ENCODE results near the gene PRDM9.
"Not testable (repeated sequence)": the region's sequence is repeated elsewhere in the genome, so short reads cannot be mapped to it uniquely, and the experiment has no call there.

Gene PRDM9

DNA sequence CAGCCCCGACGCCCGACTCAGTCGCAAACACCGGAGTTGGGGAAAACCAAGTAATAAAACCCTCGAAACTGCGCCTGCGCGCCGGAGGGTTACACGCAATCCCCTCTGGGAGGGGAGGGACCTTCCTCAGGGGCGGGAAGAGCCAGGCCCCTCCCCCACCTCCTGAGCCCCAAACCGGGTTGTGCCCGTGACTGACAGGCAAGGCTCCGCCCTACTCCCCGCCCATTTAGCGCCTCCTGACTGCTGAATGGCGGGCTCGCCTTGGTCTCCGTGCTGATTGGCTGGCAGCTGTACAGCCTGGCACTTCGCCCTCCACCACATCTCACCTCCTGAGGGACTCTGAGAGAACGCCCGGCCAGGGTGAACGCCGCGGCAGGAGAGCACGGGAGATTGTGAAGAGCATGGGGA, at the start of gene PRDM9:
Gene PRDM9 (plus strand): TSS at position 332 of the 408 bp plus-strand sequence. CDS start 1,425 bp downstream, outside the sequence.
- DNase-seq, result peak; percentile 97 to 99

DNA sequence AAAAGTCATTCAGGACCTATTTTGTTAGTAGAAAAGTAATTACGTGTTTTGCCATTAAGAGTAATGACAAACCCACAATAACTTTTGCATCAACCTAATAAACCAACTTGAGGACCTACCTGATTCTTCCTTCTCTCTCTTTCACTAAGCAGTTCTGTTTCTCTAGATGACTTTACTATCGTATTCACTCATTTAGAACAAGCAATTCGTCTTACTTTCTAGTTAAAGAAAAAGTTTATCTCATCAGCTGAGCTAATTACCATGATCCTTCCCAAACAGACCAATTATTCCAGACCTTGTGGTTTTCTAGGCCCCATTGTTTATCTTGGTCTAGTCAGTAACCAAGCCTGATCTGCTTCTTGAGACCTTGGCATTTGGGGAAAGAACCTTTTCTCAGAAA, 49.6 kb upstream of the PRDM9 start:
- DNase-seq, result no peak

DNA sequence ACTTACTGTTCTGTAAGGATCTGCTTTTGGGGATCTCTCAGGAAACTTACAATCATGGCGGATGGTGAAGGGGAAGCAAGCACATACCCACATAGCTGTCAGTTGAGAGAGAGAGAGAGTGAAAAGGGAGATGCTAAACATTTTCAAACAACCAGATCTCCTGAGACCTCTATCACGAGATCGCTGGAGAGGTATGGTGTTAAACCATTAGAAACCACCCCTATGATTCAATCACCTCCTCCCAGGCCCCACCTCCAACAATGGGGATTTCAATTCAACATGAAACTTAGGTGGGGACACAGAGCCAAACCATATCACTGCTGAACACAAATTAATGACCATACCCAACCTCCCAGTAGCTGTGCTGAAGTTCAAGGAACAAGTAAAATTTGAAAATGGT, 48.2 kb upstream of the PRDM9 start:
- DNase-seq, result no peak

DNA sequence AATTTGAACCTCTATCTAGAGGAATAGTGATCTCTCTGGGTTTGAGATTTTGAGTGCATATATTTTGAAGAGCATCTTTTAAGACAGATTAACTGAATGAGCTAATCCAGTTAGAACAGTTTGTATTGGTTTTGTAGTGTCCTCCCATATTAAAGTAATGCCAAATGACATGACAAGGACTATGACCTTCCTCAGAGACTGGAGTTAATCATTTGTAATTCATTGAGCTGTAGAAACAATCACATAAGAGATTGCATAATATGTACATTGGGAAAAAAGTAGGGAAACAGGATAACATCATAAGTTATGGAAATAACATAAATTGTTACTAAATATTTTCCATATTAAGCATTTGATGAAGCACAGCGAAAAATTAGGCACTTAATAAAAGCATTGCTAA, 45.8 kb upstream of the PRDM9 start:
- no peak for DNase-seq

DNA sequence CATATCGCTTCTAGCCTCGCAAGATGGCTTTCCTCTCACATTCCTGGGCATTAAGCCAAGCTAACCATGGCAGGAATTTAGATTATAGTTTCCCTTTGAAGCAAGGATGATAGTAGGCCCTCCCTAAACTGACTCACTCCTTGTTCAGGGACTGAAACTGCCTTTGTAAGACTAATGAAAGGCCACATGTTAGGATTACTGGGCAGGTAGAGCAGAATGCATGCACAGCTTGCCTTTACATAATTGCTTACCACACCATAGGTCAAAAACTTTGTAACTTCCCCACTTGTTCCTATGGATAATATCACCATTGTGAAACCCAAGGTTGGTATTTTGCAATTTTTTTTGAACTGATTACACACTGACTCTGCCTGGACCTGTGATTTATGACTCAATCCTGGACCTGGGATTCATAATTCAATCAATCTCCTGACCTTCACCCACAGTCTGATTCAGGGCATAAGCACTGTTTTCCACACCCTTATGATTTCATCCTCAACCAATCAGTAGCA, 41.0 kb upstream of the PRDM9 start:
- DNase-seq, result no peak

DNA sequence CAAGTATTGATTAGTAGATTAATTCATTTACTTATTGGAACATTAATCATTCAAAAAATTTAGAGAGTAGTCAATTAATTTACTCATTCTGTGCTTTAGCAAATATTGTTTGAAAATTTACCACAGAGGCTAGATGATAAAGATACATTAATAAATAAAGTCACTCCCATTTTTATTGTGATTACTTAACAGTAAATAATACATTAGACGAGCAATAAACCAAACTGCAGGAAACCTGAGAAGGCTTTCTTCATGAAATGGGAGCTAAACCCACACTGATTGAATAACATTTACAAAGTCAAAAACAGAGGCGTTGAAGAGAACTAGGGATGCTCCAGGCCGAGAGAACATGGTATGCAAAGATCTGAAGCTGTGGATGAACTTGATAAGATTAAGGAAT, 38.8 kb upstream of the PRDM9 start:
- no peak for DNase-seq

DNA sequence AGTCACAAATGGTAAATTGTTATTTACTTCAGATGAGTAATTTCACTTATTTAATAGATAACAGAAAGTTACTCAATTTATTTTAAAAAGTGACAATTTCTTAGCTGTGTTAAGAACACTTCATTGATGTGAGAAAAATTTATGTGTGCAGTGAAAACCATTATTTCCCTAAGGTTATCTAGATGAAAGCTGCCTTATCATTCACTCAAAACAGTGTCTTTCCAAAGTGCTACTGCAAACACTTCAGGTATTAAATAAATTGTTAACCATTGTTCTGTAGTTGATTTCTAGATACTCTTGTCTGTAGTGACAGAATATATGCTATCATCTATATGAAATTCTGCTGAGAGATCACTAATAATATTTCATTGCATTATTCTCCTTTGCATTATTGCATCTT, 33.5 kb upstream of the PRDM9 start:
- DNase-seq, result no peak

DNA sequence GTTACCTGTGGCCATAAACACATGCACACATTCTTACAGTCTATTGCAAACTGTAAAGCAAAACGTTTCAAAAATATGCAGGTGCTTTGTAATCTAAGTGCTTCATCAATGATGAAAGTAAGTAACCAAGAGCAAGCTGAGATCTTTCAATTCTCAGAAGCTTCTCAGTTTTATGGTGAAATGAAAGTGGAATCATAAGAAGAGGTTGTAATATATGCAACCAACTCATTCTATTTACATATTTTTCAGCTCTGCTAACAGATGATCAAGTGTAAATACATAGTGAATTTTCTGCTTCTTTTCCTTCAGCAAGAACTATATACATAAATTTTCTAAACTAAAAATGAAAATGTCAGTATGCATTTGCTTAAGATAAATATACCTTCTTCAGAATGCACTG, 33.1 kb upstream of the PRDM9 start:
- DNase-seq, result no peak

DNA sequence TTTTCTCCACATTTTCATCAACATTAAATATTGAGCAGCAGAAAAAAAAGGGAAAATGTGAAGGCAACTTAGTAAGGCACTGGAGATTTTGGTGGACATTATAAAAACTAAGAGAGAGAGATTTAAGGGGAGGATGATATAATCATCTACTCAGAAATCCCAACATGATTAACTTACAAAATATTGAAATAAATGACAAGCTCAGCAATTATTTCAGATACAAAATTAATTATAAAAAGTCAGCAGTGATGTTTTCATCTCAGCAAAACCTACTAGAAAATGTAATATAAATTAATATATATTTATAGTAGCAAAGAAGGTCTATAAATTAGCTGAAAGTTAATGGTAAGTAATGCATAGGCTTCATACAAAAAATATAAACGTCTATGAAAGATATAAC, 30.8 kb upstream of the PRDM9 start:
- no peak for DNase-seq

DNA sequence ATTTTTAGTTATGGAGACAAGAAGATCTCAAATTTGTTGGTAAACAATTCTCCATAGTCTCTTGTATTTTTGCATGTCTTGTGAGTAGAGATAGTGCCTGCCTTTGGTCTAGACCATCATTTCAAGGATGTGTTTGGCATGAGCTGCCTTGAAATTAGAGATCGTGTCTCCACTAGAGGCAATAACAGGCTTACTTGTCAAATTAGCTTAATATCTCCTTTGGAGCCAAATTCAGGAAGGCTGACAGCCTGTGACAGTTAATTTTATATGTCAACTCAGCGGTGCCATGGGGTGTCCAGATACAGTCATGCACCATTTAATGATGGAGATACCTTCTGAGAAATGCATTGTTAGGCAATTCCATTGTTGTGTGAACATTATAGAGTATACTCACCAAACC, 24.8 kb upstream of the PRDM9 start:
- no peak for DNase-seq

DNA sequence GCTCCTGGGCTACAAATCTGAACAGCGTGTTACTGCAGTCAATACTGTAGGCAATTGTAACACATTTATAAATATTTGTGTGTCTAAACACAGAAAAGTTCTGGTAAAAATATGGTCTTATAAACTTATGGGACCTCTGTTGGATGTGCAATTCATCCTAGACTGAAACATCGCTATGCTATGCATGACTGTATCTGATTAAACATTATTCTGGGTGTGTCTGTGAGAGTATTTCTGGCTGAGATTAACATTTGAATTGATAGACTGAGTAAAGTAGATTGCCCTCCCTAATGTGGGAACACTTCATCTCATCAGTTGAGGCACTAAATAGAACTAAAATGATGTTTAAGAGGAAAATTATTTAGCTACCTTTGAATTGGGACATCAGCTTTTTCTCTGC, 24.3 kb upstream of the PRDM9 start:
- DNase-seq, result no peak

DNA sequence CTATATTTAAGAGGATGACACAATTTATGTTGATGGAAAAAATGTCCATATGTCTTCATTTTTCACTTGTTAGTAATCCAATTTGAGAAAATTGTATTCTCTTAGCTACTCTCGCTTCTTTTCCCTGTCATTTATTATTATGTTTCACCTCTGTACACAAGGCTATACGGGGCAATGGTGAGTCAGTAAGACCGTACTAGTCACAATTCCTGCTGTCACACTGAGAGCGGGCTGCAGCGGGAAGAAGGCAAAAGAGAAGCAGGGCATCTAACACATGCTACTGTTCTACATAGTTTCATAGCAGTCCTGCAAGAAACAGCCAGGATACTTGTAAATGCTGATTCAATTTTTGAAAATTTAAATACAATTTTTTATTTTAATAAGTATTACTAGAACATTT, 23.3 kb upstream of the PRDM9 start:
- DNase-seq, result no peak

DNA sequence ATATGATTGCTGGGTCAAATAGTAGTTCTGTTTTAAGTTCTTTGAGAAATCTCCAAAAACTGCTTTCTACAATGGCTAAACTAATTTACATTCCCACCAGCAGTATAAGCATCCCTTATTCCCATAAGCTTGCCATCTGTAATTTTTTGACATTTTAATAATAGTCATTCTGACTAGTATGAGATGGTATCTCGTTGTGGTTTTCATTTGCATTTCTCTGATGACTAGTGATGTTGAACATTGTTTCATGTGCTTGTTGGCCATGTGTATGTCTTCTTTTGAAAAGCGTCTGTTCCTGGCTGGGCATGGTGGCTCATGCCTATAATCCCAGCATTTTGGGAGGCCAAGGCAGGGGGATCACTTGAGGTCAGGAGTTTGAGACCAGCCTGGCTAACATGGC, 21.2 kb upstream of the PRDM9 start:
- DNase-seq, result not testable (repeated sequence)

DNA sequence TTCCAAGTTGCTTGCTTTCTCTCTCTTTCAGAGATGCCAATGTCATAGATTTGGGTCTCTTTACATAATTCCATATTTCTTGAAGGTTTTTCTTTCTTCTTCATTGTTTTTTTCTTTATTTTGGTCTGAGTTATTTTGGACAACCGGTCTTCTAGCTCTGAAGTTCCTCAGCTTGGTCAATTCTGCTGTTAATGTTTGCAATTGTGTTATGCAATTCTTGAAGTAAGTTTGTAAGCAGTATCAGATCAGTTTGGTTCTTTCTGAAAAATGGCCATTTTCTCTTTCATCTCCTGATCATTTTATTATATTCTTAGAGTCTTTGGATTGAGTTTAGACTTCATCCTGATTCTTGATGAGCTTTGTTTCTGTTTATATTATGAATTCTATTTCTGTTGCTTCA, 16.4 kb upstream of the PRDM9 start:
- no peak for DNase-seq

DNA sequence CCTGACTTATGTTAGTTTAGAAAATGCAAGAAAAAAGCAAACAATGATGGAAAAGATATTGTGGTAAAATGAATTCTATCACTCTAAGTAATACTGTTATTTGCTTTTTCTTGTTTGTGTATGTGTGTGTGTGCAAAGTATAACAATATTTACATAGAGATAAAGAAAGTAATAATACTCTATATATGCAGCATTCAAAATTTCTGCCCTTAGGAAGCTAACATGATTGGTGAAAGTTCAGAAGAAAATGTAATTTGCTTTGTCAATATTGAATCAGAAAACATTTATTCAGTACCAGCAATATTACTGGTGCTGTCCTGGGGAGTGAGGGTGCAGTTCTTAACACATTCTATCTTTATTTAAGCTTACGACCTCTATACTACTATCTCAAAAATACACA, 12.9 kb upstream of the PRDM9 start:
- DNase-seq, result no peak

DNA sequence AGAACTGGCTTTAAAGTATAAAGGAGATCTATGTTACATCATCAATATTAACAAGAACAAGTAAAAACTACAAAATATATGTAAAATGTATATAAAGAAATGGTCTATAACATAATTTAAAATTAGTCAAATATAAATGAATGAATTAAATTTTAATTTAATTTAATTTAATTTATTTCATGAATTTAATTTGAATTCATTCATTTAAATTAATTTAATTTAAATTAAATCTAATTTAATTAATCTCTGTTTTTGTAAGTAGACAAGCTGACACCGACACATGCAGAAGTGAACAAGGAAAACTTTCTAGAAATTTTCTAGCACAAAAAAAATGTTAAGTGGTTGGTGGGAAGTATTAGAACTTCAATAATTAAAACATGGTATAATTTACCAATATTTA, 10.8 kb upstream of the PRDM9 start:
- DNase-seq, result no peak

DNA sequence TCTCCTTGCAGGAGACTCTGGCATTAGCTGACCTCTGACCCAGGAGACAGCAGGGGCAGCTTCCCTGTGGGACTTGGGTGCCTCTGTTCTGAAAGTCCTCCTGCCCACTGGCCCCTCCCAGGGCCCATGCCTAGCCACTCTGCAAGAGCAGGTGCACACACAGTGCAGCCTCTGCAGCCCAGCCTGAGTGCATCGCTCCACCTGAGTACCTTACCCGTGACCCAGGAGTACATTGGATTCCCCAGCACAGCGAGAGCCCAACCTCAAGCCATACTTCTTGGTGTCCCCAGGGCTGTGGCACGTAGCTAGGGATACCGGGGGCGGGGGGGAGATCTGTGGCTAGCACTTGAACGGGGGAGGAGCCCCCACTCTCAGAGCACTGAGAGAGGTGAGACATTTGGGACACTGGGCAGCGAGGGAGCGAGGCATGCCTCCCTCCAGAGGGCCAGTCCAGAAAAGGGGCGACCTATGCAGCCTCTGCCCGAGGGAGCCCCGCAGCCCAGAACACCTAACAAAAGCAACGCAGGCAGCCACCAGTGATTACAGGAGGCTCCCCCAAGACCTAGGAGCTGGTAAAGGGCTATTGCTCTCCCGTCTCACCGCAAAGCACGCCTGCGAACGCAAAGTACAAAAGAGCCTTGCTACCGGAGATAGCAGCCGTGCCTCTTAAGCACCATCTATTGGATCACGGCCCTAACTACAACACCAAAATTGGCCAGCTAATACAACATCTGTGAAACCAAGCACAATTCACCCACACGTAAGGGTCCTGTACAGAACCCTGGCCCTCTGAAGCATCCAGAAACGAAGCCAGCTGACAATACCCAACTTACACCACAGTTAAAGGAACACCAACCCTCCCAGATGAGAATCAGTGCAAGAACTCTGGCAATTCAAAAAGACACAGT, 826 bp upstream of the PRDM9 start:
- DNase-seq, result peak; percentile 84 to 94

DNA sequence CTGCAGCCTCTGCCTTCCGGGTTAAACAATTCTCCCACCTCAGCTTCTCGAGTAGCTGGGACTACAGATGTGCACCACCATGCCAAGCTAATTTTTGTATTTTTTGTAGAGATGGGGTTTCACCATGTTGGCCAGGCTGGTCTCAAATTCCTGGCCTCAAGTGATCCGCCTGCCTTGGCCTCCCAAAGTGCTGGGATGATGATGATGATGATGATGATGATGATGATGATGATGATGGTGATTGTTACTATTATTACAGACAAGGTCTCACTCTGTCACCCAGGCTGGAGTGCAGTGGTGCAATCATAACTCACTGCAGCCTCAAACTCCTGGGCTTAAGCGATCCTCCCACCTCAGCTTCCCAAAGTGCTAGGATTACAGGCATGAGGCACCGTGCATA, 3.0 kb downstream of the PRDM9 start:
- not testable (repeated sequence) for DNase-seq

DNA sequence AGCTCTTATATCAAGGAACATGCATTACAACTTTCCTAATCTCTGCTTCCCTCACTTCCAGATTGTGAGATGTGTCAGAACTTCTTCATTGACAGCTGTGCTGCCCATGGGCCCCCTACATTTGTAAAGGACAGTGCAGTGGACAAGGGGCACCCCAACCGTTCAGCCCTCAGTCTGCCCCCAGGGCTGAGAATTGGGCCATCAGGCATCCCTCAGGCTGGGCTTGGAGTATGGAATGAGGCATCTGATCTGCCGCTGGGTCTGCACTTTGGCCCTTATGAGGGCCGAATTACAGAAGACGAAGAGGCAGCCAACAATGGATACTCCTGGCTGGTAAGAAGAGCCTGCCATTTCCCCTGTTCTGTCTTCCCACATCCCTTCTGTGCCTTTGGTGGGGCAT, 15.1 kb downstream of the PRDM9 start:
- no peak for DNase-seq

DNA sequence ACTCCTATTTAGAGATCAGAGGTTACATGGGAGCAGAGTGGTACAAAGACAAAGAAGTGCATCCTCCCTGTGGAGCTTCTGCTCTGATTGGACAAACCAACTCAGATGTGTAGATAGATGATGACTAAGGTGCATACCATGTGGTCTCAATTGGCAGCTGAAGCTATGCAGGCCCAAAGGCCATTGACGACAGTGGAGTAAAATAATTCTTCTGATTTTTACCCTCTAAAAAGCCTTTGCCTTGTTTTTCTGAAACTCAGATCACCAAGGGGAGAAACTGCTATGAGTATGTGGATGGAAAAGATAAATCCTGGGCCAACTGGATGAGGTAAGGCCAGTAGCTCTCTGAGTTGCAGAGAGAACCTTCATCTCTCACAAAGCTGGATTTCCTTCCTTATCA, 15.6 kb downstream of the PRDM9 start:
- DNase-seq, result no peak

DNA sequence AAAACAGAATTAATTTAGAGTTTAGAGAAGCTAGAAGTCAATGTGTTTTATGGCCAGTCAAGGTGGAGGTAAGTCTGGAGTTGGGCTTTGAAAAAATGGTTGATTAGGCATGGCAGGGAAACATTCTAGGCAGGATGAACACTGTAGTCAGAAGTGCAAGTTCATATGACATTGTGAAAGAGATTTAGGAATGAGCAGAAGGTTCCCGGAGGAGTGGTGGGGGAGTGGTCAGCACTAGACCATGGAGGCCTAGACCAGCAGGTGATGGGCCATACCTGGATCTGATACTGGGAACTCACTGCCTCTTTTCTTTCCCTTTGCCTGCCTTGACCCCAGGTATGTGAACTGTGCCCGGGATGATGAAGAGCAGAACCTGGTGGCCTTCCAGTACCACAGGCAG, 16.6 kb downstream of the PRDM9 start:
- DNase-seq, result no peak

DNA sequence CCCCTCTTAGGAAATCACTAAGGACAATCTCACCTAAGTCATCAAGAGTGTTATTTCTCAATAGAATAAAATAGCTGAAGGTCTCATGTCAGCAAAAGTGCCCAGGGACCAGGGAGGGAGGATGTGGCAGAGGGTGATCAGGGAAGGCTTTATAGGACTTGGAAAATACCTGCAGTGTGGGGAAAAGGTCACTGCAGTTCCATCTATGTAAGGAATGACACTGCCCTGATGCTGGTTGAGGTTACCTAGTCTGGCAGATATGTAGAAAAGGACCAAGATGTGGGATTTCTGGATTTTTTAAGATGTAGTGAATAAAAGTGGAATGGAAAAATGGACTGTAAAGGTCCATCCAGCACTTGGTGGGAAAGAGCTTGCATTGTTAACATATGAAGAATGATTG, 18.3 kb downstream of the PRDM9 start:
- DNase-seq, result no peak

DNA sequence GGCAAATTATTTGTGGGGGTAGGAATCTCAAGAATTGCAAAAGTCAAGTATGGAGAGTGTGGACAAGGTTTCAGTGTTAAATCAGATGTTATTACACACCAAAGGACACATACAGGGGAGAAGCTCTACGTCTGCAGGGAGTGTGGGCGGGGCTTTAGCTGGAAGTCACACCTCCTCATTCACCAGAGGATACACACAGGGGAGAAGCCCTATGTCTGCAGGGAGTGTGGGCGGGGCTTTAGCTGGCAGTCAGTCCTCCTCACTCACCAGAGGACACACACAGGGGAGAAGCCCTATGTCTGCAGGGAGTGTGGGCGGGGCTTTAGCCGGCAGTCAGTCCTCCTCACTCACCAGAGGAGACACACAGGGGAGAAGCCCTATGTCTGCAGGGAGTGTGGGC, 19.2 kb downstream of the PRDM9 start:
- not testable (repeated sequence) for DNase-seq

DNA sequence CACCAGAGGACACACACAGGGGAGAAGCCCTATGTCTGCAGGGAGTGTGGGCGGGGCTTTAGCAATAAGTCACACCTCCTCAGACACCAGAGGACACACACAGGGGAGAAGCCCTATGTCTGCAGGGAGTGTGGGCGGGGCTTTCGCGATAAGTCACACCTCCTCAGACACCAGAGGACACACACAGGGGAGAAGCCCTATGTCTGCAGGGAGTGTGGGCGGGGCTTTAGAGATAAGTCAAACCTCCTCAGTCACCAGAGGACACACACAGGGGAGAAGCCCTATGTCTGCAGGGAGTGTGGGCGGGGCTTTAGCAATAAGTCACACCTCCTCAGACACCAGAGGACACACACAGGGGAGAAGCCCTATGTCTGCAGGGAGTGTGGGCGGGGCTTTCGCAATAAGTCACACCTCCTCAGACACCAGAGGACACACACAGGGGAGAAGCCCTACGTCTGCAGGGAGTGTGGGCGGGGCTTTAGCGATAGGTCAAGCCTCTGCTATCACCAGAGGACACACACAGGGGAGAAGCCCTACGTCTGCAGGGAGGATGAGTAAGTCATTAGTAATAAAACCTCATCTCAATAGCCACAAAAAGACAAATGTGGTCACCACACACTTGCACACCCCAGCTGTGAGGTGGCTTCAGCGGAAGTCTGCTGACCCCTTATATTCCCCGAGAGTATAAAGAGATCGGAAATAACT, 20.0 kb downstream of the PRDM9 start:
- not testable (repeated sequence) for DNase-seq

All from NCI-H524 (cell line).